Adrenal gland (tissue), 12 donors: ENCODE measurements around the gene RUNX3. TPM values are rescaled to one million over a fixed set of nuclear protein-coding genes. Genes with fewer than 3 reads are reported as not detected.

Experiments used
- DNase-seq, 7 donors: peaks; one replicate each; pipeline ENCODE4 v3.0.0-alpha.2; 2019 to 2020
- H3K27ac ChIP-seq, 5 donors: fragments of 200-600 bp; sonication (generic) in 4 of 5; 1 replicate in 3 of 5; 2 replicates in 2 of 5; pipeline versions ENCODE4 v1.5.1 to v1.8.0; 2016 to 2020; ENCODE audit warnings: mild to moderate bottlenecking in 1 of 5
- H3K27me3 ChIP-seq: fragments of 200-600 bp; 2 replicates; pipeline ENCODE4 v1.8.0; 2021
- H3K36me3 ChIP-seq, 2 donors: fragments of 200-600 bp; replicated peaks in 1 of 2; 1 replicate in 1 of 2; 2 replicates in 1 of 2; pipeline versions ENCODE4 v1.5.1 to v1.8.0; 2018 to 2022
- H3K4me1 ChIP-seq, 2 donors: fragments of 200-600 bp; replicated peaks in 1 of 2; 1 replicate in 1 of 2; 2 replicates in 1 of 2; pipeline versions ENCODE4 v1.5.1 to v1.8.0; 2018 to 2021
- H3K4me3 ChIP-seq, 4 donors: fragments of 200-600 bp; sonication (generic) in 3 of 4; one replicate each; pipeline ENCODE4 v1.5.1; 2016 to 2018
- H3K9me3 ChIP-seq, 3 donors: fragments of 200-600 bp; sonication (generic) in 1 of 3; replicated peaks in 1 of 3; 1 replicate in 2 of 3; 2 replicates in 1 of 3; pipeline versions ENCODE4 v1.5.1 to v1.8.0; 2016 to 2021
- POLR2A ChIP-seq, 2 donors: fragments of 450-650 bp; IDR thresholded peaks; one replicate each; pipeline ENCODE4 v1.6.1; 2017; ENCODE audit warnings: antibody characterized with exemption in 2 of 2, mild to moderate bottlenecking in 2 of 2, moderate library complexity in 1 of 2
- whole genome bisulfite sequencing, 4 donors: extraction: QIAGEN DNeasy Blood & Tissue Kit in 2 of 4; methylation state at CpG; one replicate each; pipeline versions ENCODE4 v1.1.5 to v1.1.7; 2013 to 2017; 5-methylcytosine and 5-hydroxymethylcytosine counted together
- intact Hi-C, 2 donors: fragments of 100-400 bp; cut with DNase I; formaldehyde crosslinking; loops; one replicate each; pipeline versions ENCODE4 v1.14.1 to v1.15.0; 2022 to 2023
- polyA plus RNA-seq, 3 donors: library from polyadenylated mRNA; stranded (reverse); fragments of 200-250 nt in 2 of 3; fragments of 350-450 nt in 1 of 3; fragmentation: Illumina TruSeq in 1 of 3; extraction: RNeasy Lipid Tissue Mini Kit (QIAGEN cat#74804) in 1 of 3; gene quantifications; one replicate each; pipeline ENCODE4 v1.2.3, GENCODE V29; 2013 to 2014
- total RNA-seq, 9 donors: library from RNA; depleted of rRNA in 4 of 9; stranded (reverse); fragments of >200 nt in 4 of 9; fragments of 120-200 nt in 1 of 9; fragmentation: NEBNext Ultra II Directional in 1 of 9; extraction: Animal tissue kit (Norgen Biotek cat#: 25700) in 1 of 9; gene quantifications; one replicate each; pipeline versions ENCODE4 v1.1.0 to v1.2.4, GENCODE V29; 2013 to 2023
- TF ChIP-seq, protein P1 (sequence below), 6 experiments: fragments of 450-650 bp in 4 of 6; fragments of 200-600 bp in 2 of 6; sonication (generic) in 1 of 6; IDR thresholded peaks; 1 replicate in 5 of 6; 2 replicates in 1 of 6; pipeline versions ENCODE4 v1.5.1 to v1.8.0; 2016 to 2021; ENCODE audit warnings: antibody characterized with exemption in 6 of 6, mild to moderate bottlenecking in 2 of 6, moderate library complexity in 1 of 6
- donor health status: healthy with polysubstance abuse.
- donor health status: Bipolar disorder and iron deficiency.
- donor health status: DM: yes; HTN: yes; CAD: no.
- donor health status: DM: no; HTN: no; CAD: no.
- donor health status: DM: no; HTN: no; CAD: no.
- donor health status: DM: yes; HTN: yes; CAD: no.

RUNX3 gene
- total and polyA plus RNA-seq, 12 donors = 0.06 to 7.5 (median 2.7) TPM

GRCh38 chr1:24857507-24858133 is 72.5 kb downstream of the RUNX3 start:
- Histone ChIP-seq H3K27ac (no peak overlapping the region), H3K27me3 (no peaks in the 10 kb centered on the region), H3K4me1 (no peaks in the 10 kb centered on the region), H3K4me3 (no peak overlapping the region), H3K36me3 (no peaks in the 10 kb centered on the region), H3K9me3 (no peaks in the 10 kb centered on the region)
- intact Hi-C loops = no loop called here
- no peak for DNase-seq
- 79 to 90% (median 87%) methylated on average over 6 of the region's 6 CpGs for WGBS, 4 donors
- TF ChIP-seq, protein P1, sequence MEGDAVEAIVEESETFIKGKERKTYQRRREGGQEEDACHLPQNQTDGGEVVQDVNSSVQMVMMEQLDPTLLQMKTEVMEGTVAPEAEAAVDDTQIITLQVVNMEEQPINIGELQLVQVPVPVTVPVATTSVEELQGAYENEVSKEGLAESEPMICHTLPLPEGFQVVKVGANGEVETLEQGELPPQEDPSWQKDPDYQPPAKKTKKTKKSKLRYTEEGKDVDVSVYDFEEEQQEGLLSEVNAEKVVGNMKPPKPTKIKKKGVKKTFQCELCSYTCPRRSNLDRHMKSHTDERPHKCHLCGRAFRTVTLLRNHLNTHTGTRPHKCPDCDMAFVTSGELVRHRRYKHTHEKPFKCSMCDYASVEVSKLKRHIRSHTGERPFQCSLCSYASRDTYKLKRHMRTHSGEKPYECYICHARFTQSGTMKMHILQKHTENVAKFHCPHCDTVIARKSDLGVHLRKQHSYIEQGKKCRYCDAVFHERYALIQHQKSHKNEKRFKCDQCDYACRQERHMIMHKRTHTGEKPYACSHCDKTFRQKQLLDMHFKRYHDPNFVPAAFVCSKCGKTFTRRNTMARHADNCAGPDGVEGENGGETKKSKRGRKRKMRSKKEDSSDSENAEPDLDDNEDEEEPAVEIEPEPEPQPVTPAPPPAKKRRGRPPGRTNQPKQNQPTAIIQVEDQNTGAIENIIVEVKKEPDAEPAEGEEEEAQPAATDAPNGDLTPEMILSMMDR (IDR thresholded peaks at IDR 0.05) = no peak
- TF ChIP-seq POLR2A (IDR thresholded peaks at IDR 0.05) = no peak

GRCh38 chr1:24856787-24857506 is 73.1 kb downstream of the RUNX3 start:
- H3K4me3 ChIP-seq = no peak overlapping the region
- DNase-seq = no peak
- no peaks in the 10 kb centered on the region for H3K36me3 ChIP-seq
- intact Hi-C loops = no loop called here
- H3K27ac ChIP-seq = no peak overlapping the region
- no peaks in the 10 kb centered on the region for H3K4me1 ChIP-seq
- TF ChIP-seq, protein P1 (IDR thresholded peaks at IDR 0.05) = no peak
- no peak for TF ChIP-seq POLR2A (IDR thresholded peaks at IDR 0.05)
- WGBS, 4 donors = 83 to 85% (median 83%) methylated on average over 15 to 16 of the region's 16 CpGs
- no peaks in the 10 kb centered on the region for H3K27me3 ChIP-seq
- H3K9me3 ChIP-seq = no peaks in the 10 kb centered on the region

- Histone ChIP-seq H3K36me3 (no peaks in the 10 kb centered on the region), H3K4me1 (no peaks in the 10 kb centered on the region), H3K9me3 (no peaks in the 10 kb centered on the region), H3K27ac (no peak overlapping the region), H3K27me3 (no peaks in the 10 kb centered on the region), H3K4me3 (no peak overlapping the region)
- intact Hi-C loops = no loop called here
- DNase-seq = no peak
- 64 to 83% (median 76%) methylated on average over 4 to 5 of the region's 5 CpGs for WGBS, 4 donors
- TF ChIP-seq POLR2A (IDR thresholded peaks at IDR 0.05) = no peak
- TF ChIP-seq, protein P1 (IDR thresholded peaks at IDR 0.05) = no peak
Measured at GRCh38 chr1:24855474-24855873, 74.6 kb downstream of the RUNX3 start.

DNA sequence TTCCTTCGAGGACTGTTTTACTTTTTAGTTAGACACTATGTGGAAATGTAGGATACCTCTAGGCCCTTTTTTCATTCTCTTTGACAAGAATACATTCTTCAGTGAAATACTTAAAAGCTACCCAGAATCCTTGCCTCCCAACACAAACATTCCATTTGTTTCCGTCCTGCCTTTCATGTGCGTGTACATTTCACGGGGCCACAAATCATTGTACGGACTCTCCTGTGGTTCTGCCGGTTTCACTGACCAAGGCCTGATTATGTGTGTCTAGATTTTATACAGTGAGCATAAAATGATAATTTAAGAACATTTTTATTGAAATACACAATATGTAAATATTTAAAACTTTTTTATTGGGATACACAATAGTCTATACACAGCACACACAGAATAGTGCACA is 76.4 kb downstream of the RUNX3 start:
- H3K4me3 ChIP-seq = no peak overlapping the region
- TF ChIP-seq POLR2A (IDR thresholded peaks at IDR 0.05) = no peak
- TF ChIP-seq, protein P1 (IDR thresholded peaks at IDR 0.05) = no peak
- WGBS, 4 donors = 62 to 75% (median 69%) methylated on average over 6 of the region's 6 CpGs
- H3K36me3 ChIP-seq = no peaks in the 10 kb centered on the region
- no peak overlapping the region for H3K27ac ChIP-seq
- H3K27me3 ChIP-seq = no peaks in the 10 kb centered on the region
- no peaks in the 10 kb centered on the region for H3K9me3 ChIP-seq
- intact Hi-C loops = no loop called here
- H3K4me1 ChIP-seq = peaks cover under 1 to 4% of the 10 kb centered on the region in 2 donors
- no peak for DNase-seq
